ENCODE results near the gene TMEM181. TPM values are rescaled to one million over a fixed set of nuclear protein-coding genes. Genes with fewer than 3 reads are reported as not detected.
A peak's percentile ranks its signal among the peaks of the same experiment; 100 is the strongest.

TMEM181 gene
- total and polyA plus RNA-seq, 9 donors, result 7.3 to 21.9 (median 12.7) TPM

GRCh38 chr6:158558415-158559306 lies 1.2 kb upstream of the TMEM181 start:
- H3K4me3 ChIP-seq, result no peak overlapping the region
- no peaks in the 10 kb centered on the region for H3K9me3 ChIP-seq
- peaks cover 6% of the 10 kb centered on the region for H3K4me1 ChIP-seq (ENCODE audit: insufficient read depth)
- intact Hi-C loops (cut with DNase I), result no loop called here
- H3K27me3 ChIP-seq, result no peaks in the 10 kb centered on the region
- TF ChIP-seq CTCF (IDR thresholded peaks at IDR 0.05) (no peak), EP300 (IDR thresholded peaks at IDR 0.05) (no peak), POLR2A (IDR thresholded peaks at IDR 0.05) (no peak)
- no peak for DNase-seq
- no peaks in the 10 kb centered on the region for H3K36me3 ChIP-seq
- WGBS, 3 donors, result 94 to 96% (median 95%) methylated on average over 14 of the region's 14 CpGs
- H3K27ac ChIP-seq, result no peak overlapping the region

DNA sequence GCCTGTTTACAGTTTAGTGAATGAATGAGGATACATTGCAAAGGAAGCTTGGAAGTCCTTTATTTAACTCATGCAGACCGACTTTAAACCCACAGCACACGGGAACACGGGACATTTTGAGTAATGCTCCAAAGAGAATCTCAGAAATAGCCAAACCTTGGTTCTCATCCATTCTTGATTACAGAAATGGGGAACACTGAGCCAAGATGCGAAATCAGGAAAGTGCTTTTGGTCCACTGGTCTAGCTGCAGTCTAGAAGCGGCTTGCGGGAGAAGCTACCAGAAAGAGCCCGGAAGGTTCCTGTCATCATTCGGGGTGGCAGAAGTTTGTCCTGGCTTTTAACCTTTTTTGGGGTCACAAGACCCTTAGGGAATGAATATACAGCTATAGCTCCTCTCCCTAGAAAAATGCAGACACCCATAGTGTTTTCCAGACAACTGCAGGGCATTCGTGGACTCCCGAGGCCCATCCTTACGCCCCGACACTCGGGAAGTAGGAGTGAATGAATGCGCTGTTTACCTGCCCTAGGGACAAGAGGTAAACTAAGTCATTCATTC lies 475 bp upstream of the TMEM181 start:
- Histone ChIP-seq H3K4me1 (ENCODE audit: insufficient read depth) (peaks cover 6% of the 10 kb centered on the region), H3K27me3 (no peaks in the 10 kb centered on the region), H3K9me3 (no peaks in the 10 kb centered on the region), H3K4me3 (peak overlapping the region; percentile 72), H3K36me3 (no peaks in the 10 kb centered on the region), H3K27ac (peak overlapping the region; percentile 48 to 78)
- WGBS, 3 donors, result 39 to 43% (median 42%) methylated on average over 14 of the region's 14 CpGs
- DNase-seq, result no peak
- no peak for TF ChIP-seq POLR2A (IDR thresholded peaks at IDR 0.05)
- no peak for TF ChIP-seq CTCF (IDR thresholded peaks at IDR 0.05)
- TF ChIP-seq EP300 (IDR thresholded peaks at IDR 0.05), result no peak
- intact Hi-C loops (cut with DNase I), result no loop called here

GRCh38 chr6:158560836-158561320 lies 987 bp downstream of the TMEM181 start:
- Histone ChIP-seq H3K4me3 (peak overlapping the region; percentile 72), H3K27ac (no peak overlapping the region), H3K36me3 (no peaks in the 10 kb centered on the region), H3K4me1 (ENCODE audit: insufficient read depth) (peaks cover 6% of the 10 kb centered on the region), H3K9me3 (no peaks in the 10 kb centered on the region), H3K27me3 (no peaks in the 10 kb centered on the region)
- TF ChIP-seq CTCF (IDR thresholded peaks at IDR 0.05) (no peak), EP300 (IDR thresholded peaks at IDR 0.05) (no peak), POLR2A (IDR thresholded peaks at IDR 0.05) (no peak)
- intact Hi-C loops (cut with DNase I), result no loop called here
- WGBS, 3 donors, result 4 to 6% (median 5%) methylated on average over 19 of the region's 19 CpGs
- peak in 2 of 5 donors; percentile 26 to 44 for DNase-seq

GRCh38 chr6:158561321-158561884 lies 1.5 kb downstream of the TMEM181 start:
- no peaks in the 10 kb centered on the region for H3K36me3 ChIP-seq
- peaks cover 4% of the 10 kb centered on the region for H3K4me1 ChIP-seq (ENCODE audit: insufficient read depth)
- H3K27me3 ChIP-seq, result no peaks in the 10 kb centered on the region
- 55 to 67% (median 60%) methylated on average over 14 of the region's 14 CpGs for WGBS, 3 donors
- H3K27ac ChIP-seq, result no peak overlapping the region
- no peaks in the 10 kb centered on the region for H3K9me3 ChIP-seq
- intact Hi-C loops (cut with DNase I), result no loop called here
- H3K4me3 ChIP-seq, result peak overlapping the region; percentile 72
- TF ChIP-seq EP300 (IDR thresholded peaks at IDR 0.05) (no peak), POLR2A (IDR thresholded peaks at IDR 0.05) (no peak), CTCF (IDR thresholded peaks at IDR 0.05) (no peak)
- no peak for DNase-seq
